ENCODE data around the gene SERTAD3. TPM values are rescaled to one million over a fixed set of nuclear protein-coding genes. Genes with fewer than 3 reads are reported as not detected.

Gene SERTAD3
- total and polyA plus RNA-seq, 2 donors (not counting 3 experiments of a cell fraction or from before 2014, with no cell fraction given) = 13.3 to 29.9 TPM

DNA sequence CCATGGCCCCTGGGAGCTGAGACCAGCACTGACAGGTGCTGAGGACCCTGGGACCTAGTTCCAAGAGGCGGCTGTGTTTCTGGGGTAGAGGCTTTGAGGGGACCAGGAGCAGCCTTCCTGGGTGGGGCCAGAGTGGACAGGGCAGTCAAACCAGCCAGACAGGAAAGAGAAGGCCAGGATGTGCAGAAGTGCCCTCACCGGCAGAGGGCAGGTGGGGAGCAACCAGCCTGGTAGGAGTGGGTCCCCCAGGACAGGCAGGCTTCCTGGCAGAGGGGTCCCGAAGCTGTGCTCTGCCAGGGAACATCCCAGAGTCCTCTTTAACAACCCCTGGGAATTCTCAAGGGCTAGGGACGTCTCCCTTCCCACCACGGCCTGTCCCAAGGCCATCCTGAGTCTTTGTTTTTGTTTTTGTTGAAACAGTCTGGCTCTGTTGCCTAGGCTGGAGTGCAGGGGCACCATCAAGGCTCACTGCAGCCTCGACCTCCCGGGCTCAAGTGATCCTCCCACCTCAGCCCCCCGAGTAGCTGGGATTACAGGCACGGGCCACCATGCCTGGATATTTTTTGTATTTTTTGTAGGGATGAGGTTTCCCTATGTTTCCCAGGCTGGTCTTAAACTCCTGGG, 51.1 kb downstream of the SERTAD3 start:
- DNase-seq (ENCODE audit: low read depth, low spot score) (no peak), FAIRE-seq (no peak)
- Histone ChIP-seq H3K9me1 (replicated peaks; ENCODE audit: control insufficient read depth, extremely low read depth, insufficient read depth, low read length) (no peaks in the 10 kb centered on the region), H3K79me2 (ENCODE audit: control insufficient read depth, insufficient read depth, low read length) (no peaks in the 10 kb centered on the region), H4K20me1 (replicated peaks; ENCODE audit: control insufficient read depth, extremely low read depth, insufficient read depth, low read length) (no peaks in the 10 kb centered on the region), H3K9ac (replicated peaks; ENCODE audit: extremely low read depth, insufficient read depth, low read length) (no peak overlapping the region), H3K4me2 (ENCODE audit: insufficient read depth, low read length) (no peak overlapping the region), H3K4me1 (ENCODE audit: control insufficient read depth, extremely low read depth, insufficient read depth, low read length) (no peaks in the 10 kb centered on the region), H3K4me3 (replicated peaks in 1 of 3; ENCODE audit: insufficient read depth in 1 of 3, low read depth in 1 of 3, low read length in 3 of 3) (no peak overlapping the region), H3K9me3 (replicated peaks; ENCODE audit: control insufficient read depth, insufficient read depth, low read length) (no peaks in the 10 kb centered on the region), H3K27me3 (ENCODE audit: control insufficient read depth in 2 of 2, insufficient read depth in 2 of 2, low read length in 2 of 2) (no peaks in the 10 kb centered on the region), H3K27ac (ENCODE audit: insufficient read depth, low read depth, low read length) (no peak overlapping the region), H3K36me3 (ENCODE audit: control insufficient read depth in 2 of 2, extremely low read depth in 1 of 2, insufficient read depth in 2 of 2, low read length in 2 of 2) (no peaks in the 10 kb centered on the region), H2AFZ (ENCODE audit: low read depth, low read length) (no peak overlapping the region)
- no peak for TF ChIP-seq JUN (IDR thresholded peaks at IDR 0.05; ENCODE audit: borderline replicate concordance, insufficient read depth, insufficient read length, low read depth)
- TF ChIP-seq, protein P1, sequence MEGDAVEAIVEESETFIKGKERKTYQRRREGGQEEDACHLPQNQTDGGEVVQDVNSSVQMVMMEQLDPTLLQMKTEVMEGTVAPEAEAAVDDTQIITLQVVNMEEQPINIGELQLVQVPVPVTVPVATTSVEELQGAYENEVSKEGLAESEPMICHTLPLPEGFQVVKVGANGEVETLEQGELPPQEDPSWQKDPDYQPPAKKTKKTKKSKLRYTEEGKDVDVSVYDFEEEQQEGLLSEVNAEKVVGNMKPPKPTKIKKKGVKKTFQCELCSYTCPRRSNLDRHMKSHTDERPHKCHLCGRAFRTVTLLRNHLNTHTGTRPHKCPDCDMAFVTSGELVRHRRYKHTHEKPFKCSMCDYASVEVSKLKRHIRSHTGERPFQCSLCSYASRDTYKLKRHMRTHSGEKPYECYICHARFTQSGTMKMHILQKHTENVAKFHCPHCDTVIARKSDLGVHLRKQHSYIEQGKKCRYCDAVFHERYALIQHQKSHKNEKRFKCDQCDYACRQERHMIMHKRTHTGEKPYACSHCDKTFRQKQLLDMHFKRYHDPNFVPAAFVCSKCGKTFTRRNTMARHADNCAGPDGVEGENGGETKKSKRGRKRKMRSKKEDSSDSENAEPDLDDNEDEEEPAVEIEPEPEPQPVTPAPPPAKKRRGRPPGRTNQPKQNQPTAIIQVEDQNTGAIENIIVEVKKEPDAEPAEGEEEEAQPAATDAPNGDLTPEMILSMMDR (IDR thresholded peaks at IDR 0.05; ENCODE audit: extremely low read depth in 1 of 2, insufficient read depth in 1 of 2, low read depth in 1 of 2, low read length in 2 of 2) = peak in 1 of 2 donors; percentile 34
- no TSS peak for BruUV-seq (replicated peaks)
- intact Hi-C loops (cut with micrococcal nuclease) (no loop called here), dilution Hi-C loops (cut with MboI; ENCODE audit: extremely low pct_ligation_motif_present, low sequenced_read_pairs) (no loop called here)
- ChIA-PET CTCF (interaction anchor here (1.1 kb wide), 1 partner anchor 28 kb away, joined by 3 read pairs; no protein-coding TSS in a partner anchor), POLR2A (no interaction called here)

DNA sequence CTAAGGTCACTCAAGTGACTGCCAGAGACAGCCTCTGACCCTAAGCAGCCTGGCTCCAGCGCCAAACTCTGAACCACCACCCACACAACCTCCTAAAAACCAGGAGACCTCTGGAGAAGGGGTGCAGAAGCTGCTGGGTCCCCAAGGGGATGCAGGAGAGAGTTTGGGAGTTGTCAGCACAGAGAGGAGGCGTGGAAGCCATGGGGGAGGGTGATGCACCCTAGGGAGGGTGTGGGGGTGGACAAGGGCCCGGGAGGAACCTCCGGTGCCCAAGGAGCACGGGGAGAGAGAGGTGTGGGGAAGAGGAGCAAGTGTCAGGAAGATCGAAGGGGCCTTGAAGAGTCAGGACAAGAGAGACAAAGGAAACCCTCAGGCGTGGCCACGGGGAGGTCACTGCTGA, 52.0 kb downstream of the SERTAD3 start:
- dilution Hi-C loops (cut with MboI; ENCODE audit: extremely low pct_ligation_motif_present, low sequenced_read_pairs) (no loop called here), intact Hi-C loops (cut with micrococcal nuclease) (no loop called here)
- DNase-seq (ENCODE audit: low read depth, low spot score) (no peak), FAIRE-seq (no peak)
- BruUV-seq (replicated peaks) = no TSS peak
- Histone ChIP-seq H3K4me3 (replicated peaks in 1 of 3; ENCODE audit: insufficient read depth in 1 of 3, low read depth in 1 of 3, low read length in 3 of 3) (no peak overlapping the region), H3K4me1 (ENCODE audit: control insufficient read depth, extremely low read depth, insufficient read depth, low read length) (no peaks in the 10 kb centered on the region), H3K9me1 (replicated peaks; ENCODE audit: control insufficient read depth, extremely low read depth, insufficient read depth, low read length) (no peaks in the 10 kb centered on the region), H3K27ac (ENCODE audit: insufficient read depth, low read depth, low read length) (no peak overlapping the region), H2AFZ (ENCODE audit: low read depth, low read length) (no peak overlapping the region), H3K9ac (replicated peaks; ENCODE audit: extremely low read depth, insufficient read depth, low read length) (no peak overlapping the region), H4K20me1 (replicated peaks; ENCODE audit: control insufficient read depth, extremely low read depth, insufficient read depth, low read length) (no peaks in the 10 kb centered on the region), H3K27me3 (ENCODE audit: control insufficient read depth in 2 of 2, insufficient read depth in 2 of 2, low read length in 2 of 2) (no peaks in the 10 kb centered on the region), H3K4me2 (ENCODE audit: insufficient read depth, low read length) (no peak overlapping the region), H3K79me2 (ENCODE audit: control insufficient read depth, insufficient read depth, low read length) (no peaks in the 10 kb centered on the region), H3K9me3 (replicated peaks; ENCODE audit: control insufficient read depth, insufficient read depth, low read length) (no peaks in the 10 kb centered on the region), H3K36me3 (ENCODE audit: control insufficient read depth in 2 of 2, extremely low read depth in 1 of 2, insufficient read depth in 2 of 2, low read length in 2 of 2) (no peaks in the 10 kb centered on the region)
- TF ChIP-seq POLR2AphosphoS5 (IDR thresholded peaks at IDR 0.05; ENCODE audit: insufficient read depth, low read depth, low read length) (no peak), MYC (IDR thresholded peaks at IDR 0.05; ENCODE audit: low read depth, low read length) (no peak), GATA2 (IDR thresholded peaks at IDR 0.05; ENCODE audit: insufficient read depth, insufficient read length, low read depth, low read length) (no peak), FOS (IDR thresholded peaks at IDR 0.05; ENCODE audit: borderline replicate concordance, insufficient read depth, low read length) (no peak), EZH2 (IDR thresholded peaks at IDR 0.05; ENCODE audit: borderline replicate concordance, low read depth, low read length, severe bottlenecking) (no peak), JUN (IDR thresholded peaks at IDR 0.05; ENCODE audit: borderline replicate concordance, insufficient read depth, insufficient read length, low read depth) (no peak), POLR2A (IDR thresholded peaks at IDR 0.05; ENCODE audit: low read depth, low read length) (no peak)
- TF ChIP-seq, protein P2, sequence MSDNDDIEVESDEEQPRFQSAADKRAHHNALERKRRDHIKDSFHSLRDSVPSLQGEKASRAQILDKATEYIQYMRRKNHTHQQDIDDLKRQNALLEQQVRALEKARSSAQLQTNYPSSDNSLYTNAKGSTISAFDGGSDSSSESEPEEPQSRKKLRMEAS (IDR thresholded peaks at IDR 0.05; ENCODE audit: insufficient read depth, insufficient read length) = no peak
- TF ChIP-seq, protein P1 (IDR thresholded peaks at IDR 0.05; ENCODE audit: extremely low read depth in 1 of 2, insufficient read depth in 1 of 2, low read depth in 1 of 2, low read length in 2 of 2) = no peak
- POLR2A ChIA-PET = no interaction called here
- CTCF ChIA-PET = no interaction called here

Measured in endothelial cell of umbilical vein (primary cell).